ENCODE measurements around the gene DIDO1.

DNA sequence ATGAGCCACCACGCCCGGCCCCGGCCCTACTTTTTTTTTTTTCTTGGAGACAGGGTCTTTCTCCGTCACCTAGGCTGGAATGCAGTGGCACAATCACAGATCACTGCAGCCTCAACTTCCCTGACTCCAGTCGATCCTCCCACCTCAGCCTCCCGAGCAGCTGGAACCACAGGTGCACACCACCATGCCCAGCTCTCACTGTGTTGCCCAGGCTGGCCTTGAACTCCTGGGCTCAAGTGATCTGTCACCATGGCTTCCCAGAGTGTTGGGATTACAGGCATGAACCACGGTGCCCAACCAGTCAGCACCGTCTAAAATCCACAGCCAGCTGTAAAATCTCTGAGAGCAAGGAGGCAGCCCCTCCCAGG, 43.6 kb upstream of the DIDO1 start:
- no peak for TF ChIP-seq NRF1 (IDR thresholded peaks at IDR 0.05; ENCODE audit: low read depth, low read length)
- TF ChIP-seq, protein P1, sequence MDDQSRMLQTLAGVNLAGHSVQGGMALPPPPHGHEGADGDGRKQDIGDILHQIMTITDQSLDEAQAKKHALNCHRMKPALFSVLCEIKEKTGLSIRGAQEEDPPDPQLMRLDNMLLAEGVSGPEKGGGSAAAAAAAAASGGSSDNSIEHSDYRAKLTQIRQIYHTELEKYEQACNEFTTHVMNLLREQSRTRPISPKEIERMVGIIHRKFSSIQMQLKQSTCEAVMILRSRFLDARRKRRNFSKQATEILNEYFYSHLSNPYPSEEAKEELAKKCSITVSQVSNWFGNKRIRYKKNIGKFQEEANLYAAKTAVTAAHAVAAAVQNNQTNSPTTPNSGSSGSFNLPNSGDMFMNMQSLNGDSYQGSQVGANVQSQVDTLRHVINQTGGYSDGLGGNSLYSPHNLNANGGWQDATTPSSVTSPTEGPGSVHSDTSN (IDR thresholded peaks at IDR 0.05), result no peak
